Hepatocyte (in vitro differentiated cells): ENCODE measurements around the gene SMIM24. TPM values are rescaled to one million over a fixed set of nuclear protein-coding genes. Genes with fewer than 3 reads are reported as not detected.

Experiments used
- DNase-seq: peaks from one replicate; pipeline ENCODE4 v3.0.0-alpha.2; 2016; ENCODE audit warnings: low spot score
- H2AFZ ChIP-seq: fragments of 200-600 bp; sonication (generic); 2 replicates; pipeline ENCODE4 v1.6.0; 2016; ENCODE audit warnings: antibody characterized with exemption, mild to moderate bottlenecking
- H3K27ac ChIP-seq: fragments of 200-600 bp; sonication (generic); 2 replicates; pipeline ENCODE4 v1.5.1; 2016; ENCODE audit warnings: mild to moderate bottlenecking
- H3K27me3 ChIP-seq: fragments of 200-600 bp; sonication (generic); 2 replicates; pipeline ENCODE4 v1.6.1; 2016
- H3K36me3 ChIP-seq: fragments of 200-600 bp; sonication (generic); replicated peaks from 2 replicates; pipeline ENCODE4 v1.5.1; 2016; ENCODE audit warnings: low read depth; ENCODE audit not compliant: insufficient read depth
- H3K4me1 ChIP-seq: fragments of 200-600 bp; sonication (generic); 2 replicates; pipeline ENCODE4 v1.5.1; 2016; ENCODE audit warnings: mild to moderate bottlenecking, moderate library complexity; ENCODE audit not compliant: insufficient read depth
- H3K4me2 ChIP-seq: fragments of 200-600 bp; sonication (generic); 2 replicates; pipeline ENCODE4 v1.6.0; 2016
- H3K4me3 ChIP-seq: fragments of 200-600 bp; sonication (generic); 2 replicates; pipeline ENCODE4 v1.5.1; 2016; ENCODE audit warnings: mild to moderate bottlenecking
- H3K79me2 ChIP-seq: fragments of 200-600 bp; sonication (generic); 2 replicates; pipeline ENCODE4 v1.6.0; 2017; ENCODE audit warnings: mild to moderate bottlenecking
- H3K9me2 ChIP-seq: fragments of 200-600 bp; sonication (generic); replicated peaks from 2 replicates; pipeline ENCODE4 v1.6.0; 2017; ENCODE audit warnings: mild to moderate bottlenecking; ENCODE audit not compliant: insufficient read depth
- H3K9me3 ChIP-seq: fragments of 200-600 bp; sonication (generic); 2 replicates; pipeline ENCODE4 v1.5.1; 2016; ENCODE audit warnings: low read depth, mild to moderate bottlenecking
- H4K20me1 ChIP-seq: fragments of 200-600 bp; sonication (generic); 2 replicates; pipeline ENCODE4 v1.6.0; 2016; ENCODE audit warnings: mild to moderate bottlenecking; ENCODE audit not compliant: insufficient read depth, poor library complexity, severe bottlenecking
- EZH2 ChIP-seq: fragments of 200-600 bp; sonication (generic); IDR thresholded peaks from 2 replicates; pipeline ENCODE4 v1.6.1; 2016; ENCODE audit warnings: antibody characterized with exemption, mild to moderate bottlenecking, borderline replicate concordance
- EZH2phosphoT487 ChIP-seq: fragments of 200-600 bp; sonication (generic); IDR thresholded peaks from one replicate; pipeline ENCODE4 v1.6.1; 2018; ENCODE audit warnings: antibody characterized with exemption, mild to moderate bottlenecking, low read depth, moderate library complexity; ENCODE audit not compliant: unreplicated experiment, severe bottlenecking
- WGBS: methylation state at CpG from one replicate; pipeline ENCODE4 v1.1.6; 2016; ENCODE audit warnings: low lambda C conversion rate; ENCODE audit errors: missing lambda C conversion rate; 5-methylcytosine and 5-hydroxymethylcytosine counted together
- polyA plus RNA-seq: library from polyadenylated mRNA; unstranded; fragments of >200 nt; fragmentation: Nextera tagmentation; extraction: Ambion mirVana; gene quantifications from 2 replicates; pipeline ENCODE4 v1.2.1, GENCODE V29; 2016
- total RNA-seq: library from RNA; depleted of rRNA; stranded (reverse); fragments of >200 nt; gene quantifications from 2 replicates; pipeline ENCODE4 v1.2.3, GENCODE V29; 2014
- TF ChIP-seq, protein P1 (sequence below): fragments of 200-600 bp; sonication (generic); IDR thresholded peaks from 2 replicates; pipeline ENCODE4 v1.5.1; 2016; ENCODE audit warnings: antibody characterized with exemption, mild to moderate bottlenecking; ENCODE audit not compliant: poor library complexity

The SMIM24 gene
- total and polyA plus RNA-seq, 2 experiments from 2014 or later: 81.2 to 151 TPM

- no peaks in the 10 kb centered on the region for H3K9me2 ChIP-seq
- no peak overlapping the region for H3K4me3 ChIP-seq
- peaks cover 21% of the 10 kb centered on the region for H3K4me1 ChIP-seq
- no peak overlapping the region for H3K27ac ChIP-seq
- no peaks in the 10 kb centered on the region for H3K9me3 ChIP-seq
- no peaks in the 10 kb centered on the region for H3K79me2 ChIP-seq
- no peak overlapping the region for H3K4me2 ChIP-seq
- TF ChIP-seq, protein P1, sequence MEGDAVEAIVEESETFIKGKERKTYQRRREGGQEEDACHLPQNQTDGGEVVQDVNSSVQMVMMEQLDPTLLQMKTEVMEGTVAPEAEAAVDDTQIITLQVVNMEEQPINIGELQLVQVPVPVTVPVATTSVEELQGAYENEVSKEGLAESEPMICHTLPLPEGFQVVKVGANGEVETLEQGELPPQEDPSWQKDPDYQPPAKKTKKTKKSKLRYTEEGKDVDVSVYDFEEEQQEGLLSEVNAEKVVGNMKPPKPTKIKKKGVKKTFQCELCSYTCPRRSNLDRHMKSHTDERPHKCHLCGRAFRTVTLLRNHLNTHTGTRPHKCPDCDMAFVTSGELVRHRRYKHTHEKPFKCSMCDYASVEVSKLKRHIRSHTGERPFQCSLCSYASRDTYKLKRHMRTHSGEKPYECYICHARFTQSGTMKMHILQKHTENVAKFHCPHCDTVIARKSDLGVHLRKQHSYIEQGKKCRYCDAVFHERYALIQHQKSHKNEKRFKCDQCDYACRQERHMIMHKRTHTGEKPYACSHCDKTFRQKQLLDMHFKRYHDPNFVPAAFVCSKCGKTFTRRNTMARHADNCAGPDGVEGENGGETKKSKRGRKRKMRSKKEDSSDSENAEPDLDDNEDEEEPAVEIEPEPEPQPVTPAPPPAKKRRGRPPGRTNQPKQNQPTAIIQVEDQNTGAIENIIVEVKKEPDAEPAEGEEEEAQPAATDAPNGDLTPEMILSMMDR: no peak
- TF ChIP-seq EZH2 (no peak), EZH2phosphoT487 (no peak)
- H3K36me3 ChIP-seq: no peaks in the 10 kb centered on the region
- no peaks in the 10 kb centered on the region for H4K20me1 ChIP-seq
- no peak overlapping the region for H2AFZ ChIP-seq
- WGBS: 87% methylated on average over 9 of the region's 10 CpGs
- no peak for DNase-seq
- peaks cover 20% of the 10 kb centered on the region for H3K27me3 ChIP-seq
Observed at GRCh38 chr19:3467437-3468198, 12.7 kb downstream of the SMIM24 start.

GRCh38 chr19:3466635-3467034, 13.7 kb downstream of the SMIM24 start:
- Histone ChIP-seq H3K36me3 (no peaks in the 10 kb centered on the region), H3K79me2 (no peaks in the 10 kb centered on the region), H3K4me2 (no peak overlapping the region), H4K20me1 (no peaks in the 10 kb centered on the region), H3K9me2 (no peaks in the 10 kb centered on the region), H2AFZ (no peak overlapping the region), H3K27ac (no peak overlapping the region), H3K4me3 (no peak overlapping the region), H3K27me3 (peaks cover 23% of the 10 kb centered on the region), H3K4me1 (peaks cover 21% of the 10 kb centered on the region), H3K9me3 (no peaks in the 10 kb centered on the region)
- WGBS: 90% methylated on average over 9 of the region's 9 CpGs
- DNase-seq: no peak
- TF ChIP-seq EZH2phosphoT487: no peak
- TF ChIP-seq, protein P1: no peak
- TF ChIP-seq EZH2: no peak

- Histone ChIP-seq H3K4me2 (no peak overlapping the region), H4K20me1 (no peaks in the 10 kb centered on the region), H3K36me3 (no peaks in the 10 kb centered on the region), H3K27me3 (peaks cover 23% of the 10 kb centered on the region), H3K9me3 (no peaks in the 10 kb centered on the region), H3K79me2 (no peaks in the 10 kb centered on the region), H3K9me2 (no peaks in the 10 kb centered on the region), H2AFZ (no peak overlapping the region), H3K27ac (no peak overlapping the region), H3K4me1 (peaks cover 21% of the 10 kb centered on the region), H3K4me3 (no peak overlapping the region)
- TF ChIP-seq EZH2phosphoT487: no peak
- TF ChIP-seq, protein P1: no peak
- no peak for TF ChIP-seq EZH2
- 40% methylated on average over 5 of the region's 7 CpGs for WGBS
- no peak for DNase-seq
Observed at GRCh38 chr19:3465552-3465951, 14.8 kb downstream of the SMIM24 start.
